Body of pancreas (tissue), 4 donors: ENCODE measurements around the gene AURKAIP1.

ENCODE experiments used
- POLR2A ChIP-seq, 3 donors: fragments of 450-650 bp; IDR thresholded peaks; one replicate each; pipeline ENCODE4 v1.6.1; 2016; ENCODE audit warnings: antibody characterized with exemption in 3 of 3, mild to moderate bottlenecking in 2 of 3
- TF ChIP-seq, protein P1 (sequence below), 7 experiments: fragments of 450-650 bp in 4 of 7; fragments of 200-600 bp in 3 of 7; sonication (generic) in 3 of 7; IDR thresholded peaks; one replicate each; pipeline ENCODE4 v1.5.1; 2016 to 2019; ENCODE audit warnings: antibody characterized with exemption in 7 of 7

DNA sequence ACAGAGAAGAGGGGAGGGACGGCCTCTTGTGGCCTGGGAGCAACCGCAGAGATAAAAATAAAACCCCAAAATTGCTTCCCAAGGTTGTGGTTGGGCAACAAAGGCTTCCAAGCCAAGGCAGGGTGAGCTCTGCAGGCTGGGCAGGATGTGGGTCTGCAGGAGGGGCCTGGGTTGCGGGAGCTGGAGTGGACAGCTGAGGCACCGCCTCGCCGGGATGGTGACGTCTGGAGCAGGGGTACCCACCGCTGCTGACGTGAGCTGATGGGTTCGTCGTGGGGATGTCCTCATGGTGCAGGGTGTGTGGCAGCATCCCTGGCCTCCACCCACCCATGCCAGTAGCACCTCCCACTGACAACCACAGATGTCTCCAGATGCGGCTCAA lies 3.7 kb downstream of the AURKAIP1 start:
- TF ChIP-seq, protein P1, sequence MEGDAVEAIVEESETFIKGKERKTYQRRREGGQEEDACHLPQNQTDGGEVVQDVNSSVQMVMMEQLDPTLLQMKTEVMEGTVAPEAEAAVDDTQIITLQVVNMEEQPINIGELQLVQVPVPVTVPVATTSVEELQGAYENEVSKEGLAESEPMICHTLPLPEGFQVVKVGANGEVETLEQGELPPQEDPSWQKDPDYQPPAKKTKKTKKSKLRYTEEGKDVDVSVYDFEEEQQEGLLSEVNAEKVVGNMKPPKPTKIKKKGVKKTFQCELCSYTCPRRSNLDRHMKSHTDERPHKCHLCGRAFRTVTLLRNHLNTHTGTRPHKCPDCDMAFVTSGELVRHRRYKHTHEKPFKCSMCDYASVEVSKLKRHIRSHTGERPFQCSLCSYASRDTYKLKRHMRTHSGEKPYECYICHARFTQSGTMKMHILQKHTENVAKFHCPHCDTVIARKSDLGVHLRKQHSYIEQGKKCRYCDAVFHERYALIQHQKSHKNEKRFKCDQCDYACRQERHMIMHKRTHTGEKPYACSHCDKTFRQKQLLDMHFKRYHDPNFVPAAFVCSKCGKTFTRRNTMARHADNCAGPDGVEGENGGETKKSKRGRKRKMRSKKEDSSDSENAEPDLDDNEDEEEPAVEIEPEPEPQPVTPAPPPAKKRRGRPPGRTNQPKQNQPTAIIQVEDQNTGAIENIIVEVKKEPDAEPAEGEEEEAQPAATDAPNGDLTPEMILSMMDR (IDR thresholded peaks at IDR 0.05): no peak
- no peak for TF ChIP-seq POLR2A (IDR thresholded peaks at IDR 0.05)
